GM23248 (cell line): Measurements from ENCODE around the gene GSTM4. TPM values are rescaled to one million over a fixed set of nuclear protein-coding genes. Genes with fewer than 3 reads are reported as not detected.

Source experiments
- DNase-seq: peaks from one replicate; pipeline ENCODE4 v3.0.0-alpha.2; 2015
- H2AFZ ChIP-seq: fragments of 200-600 bp; sonication (generic); 2 replicates; pipeline ENCODE4 v1.6.1; 2016; ENCODE audit warnings: antibody characterized with exemption
- H3F3A ChIP-seq: fragments of 200-600 bp; sonication (generic); 2 replicates; pipeline ENCODE4 v1.6.1; 2016; ENCODE audit warnings: mild to moderate bottlenecking, antibody characterized with exemption, mixed run types; ENCODE audit not compliant: insufficient read depth
- H3K27ac ChIP-seq: fragments of 200-600 bp; sonication (generic); 2 replicates; pipeline ENCODE4 v1.5.1; 2016; ENCODE audit warnings: mild to moderate bottlenecking
- H3K27me3 ChIP-seq: fragments of 200-600 bp; sonication (generic); replicated peaks from 2 replicates; pipeline ENCODE4 v1.6.1; 2016; ENCODE audit warnings: mild to moderate bottlenecking; ENCODE audit not compliant: insufficient read depth
- H3K36me3 ChIP-seq: fragments of 200-600 bp; sonication (generic); 2 replicates; pipeline ENCODE4 v1.6.1; 2016; ENCODE audit warnings: low read depth, mild to moderate bottlenecking
- H3K4me1 ChIP-seq: fragments of 200-600 bp; sonication (generic); 2 replicates; pipeline ENCODE4 v1.6.1; 2016; ENCODE audit warnings: mild to moderate bottlenecking; ENCODE audit not compliant: insufficient read depth
- H3K4me2 ChIP-seq: fragments of 200-600 bp; sonication (generic); one replicate; pipeline ENCODE4 v1.6.1; 2016; ENCODE audit warnings: mild to moderate bottlenecking; ENCODE audit not compliant: unreplicated experiment
- H3K4me3 ChIP-seq: fragments of 200-600 bp; sonication (generic); 2 replicates; pipeline ENCODE4 v1.5.1; 2016; ENCODE audit warnings: mild to moderate bottlenecking
- H3K79me2 ChIP-seq: fragments of 200-600 bp; sonication (generic); 2 replicates; pipeline ENCODE4 v1.6.1; 2016; ENCODE audit warnings: mild to moderate bottlenecking; ENCODE audit not compliant: insufficient read depth
- H3K9ac ChIP-seq: fragments of 200-600 bp; sonication (generic); 2 replicates; pipeline ENCODE4 v1.6.1; 2016; ENCODE audit warnings: mild to moderate bottlenecking
- H3K9me2 ChIP-seq: fragments of 200-600 bp; sonication (generic); 2 replicates; pipeline ENCODE4 v1.6.1; 2016; ENCODE audit warnings: mixed run types, mild to moderate bottlenecking, moderate library complexity; ENCODE audit not compliant: insufficient read depth
- H3K9me3 ChIP-seq: fragments of 200-600 bp; sonication (generic); one replicate; pipeline ENCODE4 v1.6.1; 2017; ENCODE audit warnings: low read depth
- H4K20me1 ChIP-seq: fragments of 200-600 bp; sonication (generic); 2 replicates; pipeline ENCODE4 v1.6.0; 2016; ENCODE audit not compliant: insufficient read depth
- EZH2 ChIP-seq: fragments of 200-600 bp; sonication (generic); IDR thresholded peaks from 2 replicates; pipeline ENCODE4 v1.6.1; 2018; ENCODE audit warnings: antibody characterized with exemption, mild to moderate bottlenecking; ENCODE audit not compliant: insufficient read depth, poor library complexity, severe bottlenecking
- EZH2phosphoT487 ChIP-seq: fragments of 200-600 bp; sonication (generic); IDR thresholded peaks from 2 replicates; pipeline ENCODE4 v1.6.1; 2018; ENCODE audit warnings: antibody characterized with exemption, moderate library complexity, mild to moderate bottlenecking, low read depth; ENCODE audit not compliant: insufficient read depth
- WGBS, 2 experiments: methylation state at CpG; one replicate each; pipeline ENCODE4 v1.1.6; 2015 to 2017; ENCODE audit warnings: low lambda C conversion rate in 2 of 2, low coverage in 1 of 2; ENCODE audit errors: missing lambda C conversion rate in 2 of 2; 5-methylcytosine and 5-hydroxymethylcytosine counted together
- in situ Hi-C: fragments of 300-500 bp; cut with MboI; formaldehyde crosslinking; loops from 2 replicates; pipeline ENCODE4 v1.15.0; 2020
- polyA plus RNA-seq: library from polyadenylated mRNA; unstranded; fragments of >200 nt; fragmentation: Nextera tagmentation; extraction: Ambion mirVana; gene quantifications from 2 replicates; pipeline ENCODE4 v1.2.1, GENCODE V29; 2016
- total RNA-seq: library from RNA; depleted of rRNA; stranded (reverse); fragments of >200 nt; shearing (Covaris generic); gene quantifications from 2 replicates; pipeline ENCODE4 v1.2.3, GENCODE V29; 2014

GSTM4 gene
- total and polyA plus RNA-seq, 2 experiments from 2014 or later: 6.2 to 12.4 TPM

GRCh38 chr1:109649491-109649914 is 6.4 kb upstream of the GSTM4 start:
- H3K4me2 ChIP-seq: peak overlapping the region; percentile 96
- peak; percentile 76 for DNase-seq
- no peaks in the 10 kb centered on the region for H3K4me1 ChIP-seq
- no peaks in the 10 kb centered on the region for H3K9me2 ChIP-seq
- no peaks in the 10 kb centered on the region for H3K36me3 ChIP-seq
- WGBS, 2 experiments: 1 to 3% methylated on average over 4 of the region's 4 CpGs
- peaks cover 5% of the 10 kb centered on the region; the same call in 1 of the 2 replicates for H3F3A ChIP-seq
- H3K9ac ChIP-seq: peak overlapping the region; percentile 52
- no peaks in the 10 kb centered on the region for H3K79me2 ChIP-seq
- TF ChIP-seq EZH2: no peak
- TF ChIP-seq EZH2phosphoT487: no peak
- no peaks in the 10 kb centered on the region for H3K9me3 ChIP-seq
- H4K20me1 ChIP-seq: no peaks in the 10 kb centered on the region
- peak overlapping the region; percentile 20; the same call in 1 of the 2 replicates for H3K27ac ChIP-seq
- peak overlapping the region; percentile 92 for H2AFZ ChIP-seq
- in situ Hi-C loops: loop anchor here (10.0 kb wide), 2 partner anchors 105 to 335 kb away; partner anchors contain the start of gene AHCYL1
- peaks cover 15% of the 10 kb centered on the region; the same call in 1 of the 2 replicates for H3K27me3 ChIP-seq
- peak overlapping the region; percentile 83 for H3K4me3 ChIP-seq

GRCh38 chr1:109650609-109651008 is 5.3 kb upstream of the GSTM4 start:
- Histone ChIP-seq H3K4me3 (no peak overlapping the region), H3K9me3 (no peaks in the 10 kb centered on the region), H3K27me3 (peaks cover 15% of the 10 kb centered on the region; the same call in 1 of the 2 replicates), H3F3A (peaks cover 5% of the 10 kb centered on the region; the same call in 1 of the 2 replicates), H3K4me1 (0 out of 2 replicates have a peak, but pooled peaks cover 8% of the 10 kb centered on the region), H3K9me2 (no peaks in the 10 kb centered on the region), H3K36me3 (no peaks in the 10 kb centered on the region), H3K9ac (no peak overlapping the region), H3K4me2 (no peak overlapping the region), H2AFZ (no peak overlapping the region), H3K79me2 (no peaks in the 10 kb centered on the region), H4K20me1 (no peaks in the 10 kb centered on the region), H3K27ac (no peak overlapping the region)
- DNase-seq: no peak
- 89 to 91% methylated on average over 3 of the region's 3 CpGs for WGBS, 2 experiments
- no peak for TF ChIP-seq EZH2phosphoT487
- no peak for TF ChIP-seq EZH2
- in situ Hi-C loops: no loop called here

- peaks cover 15% of the 10 kb centered on the region; the same call in 1 of the 2 replicates for H3K27me3 ChIP-seq
- H3K79me2 ChIP-seq: no peaks in the 10 kb centered on the region
- H3K36me3 ChIP-seq: no peaks in the 10 kb centered on the region
- in situ Hi-C loops: no loop called here
- H3K27ac ChIP-seq: no peak overlapping the region
- no peaks in the 10 kb centered on the region for H4K20me1 ChIP-seq
- 0 out of 2 replicates have a peak, but pooled peaks cover 8% of the 10 kb centered on the region for H3K4me1 ChIP-seq
- H3K4me3 ChIP-seq: no peak overlapping the region
- WGBS, 2 experiments: 82 to 86% methylated on average over 2 of the region's 2 CpGs
- TF ChIP-seq EZH2phosphoT487: no peak
- TF ChIP-seq EZH2: no peak
- no peak overlapping the region for H3K4me2 ChIP-seq
- no peak overlapping the region for H2AFZ ChIP-seq
- H3K9me2 ChIP-seq: no peaks in the 10 kb centered on the region
- no peak for DNase-seq
- H3K9me3 ChIP-seq: no peaks in the 10 kb centered on the region
- H3F3A ChIP-seq: peaks cover 5% of the 10 kb centered on the region; the same call in 1 of the 2 replicates
- H3K9ac ChIP-seq: no peak overlapping the region
These were observed 3.5 kb upstream of the GSTM4 start for GRCh38 chr1:109652402-109652801.

- H2AFZ ChIP-seq: no peak overlapping the region
- H4K20me1 ChIP-seq: no peaks in the 10 kb centered on the region
- TF ChIP-seq EZH2phosphoT487 (no peak), EZH2 (no peak)
- no peak overlapping the region for H3K4me3 ChIP-seq
- no peak for DNase-seq
- no peaks in the 10 kb centered on the region for H3K79me2 ChIP-seq
- no peak overlapping the region for H3K9ac ChIP-seq
- 0 out of 2 replicates have a peak, but pooled peaks cover 8% of the 10 kb centered on the region for H3K4me1 ChIP-seq
- no peaks in the 10 kb centered on the region for H3K36me3 ChIP-seq
- H3F3A ChIP-seq: peaks cover 5% of the 10 kb centered on the region; the same call in 1 of the 2 replicates
- no peak overlapping the region for H3K4me2 ChIP-seq
- H3K27ac ChIP-seq: no peak overlapping the region
- in situ Hi-C loops: no loop called here
- no peaks in the 10 kb centered on the region for H3K9me3 ChIP-seq
- peaks cover 15% of the 10 kb centered on the region; the same call in 1 of the 2 replicates for H3K27me3 ChIP-seq
- WGBS, 2 experiments: 7% methylated on average over 2 of the region's 2 CpGs
- H3K9me2 ChIP-seq: no peaks in the 10 kb centered on the region
These were observed 2.6 kb upstream of the GSTM4 start for GRCh38 chr1:109653306-109653705.
